CD8-positive, alpha-beta memory T cell (primary cell): Measurements from ENCODE around the gene CDK4. TPM values are rescaled to one million over a fixed set of nuclear protein-coding genes. Genes with fewer than 3 reads are reported as not detected.
A peak's percentile ranks its signal among the peaks of the same experiment; 100 is the strongest.
"Not testable (repeated sequence)": the region's sequence is repeated elsewhere in the genome, so short reads cannot be mapped to it uniquely, and the experiment has no call there.

ENCODE experiments used
- CTCF ChIA-PET: fragments of 350-600 bp; sonication (Branson Sonifier 250); formaldehyde crosslinking; loops from one replicate; lab custom pipeline; 2021; ENCODE audit warnings: antibody characterized with exemption; lab: Charles Lee
- POLR2A ChIA-PET: fragments of 350-600 bp; sonication (Branson Sonifier 250); formaldehyde crosslinking; loops from one replicate; lab custom pipeline; 2021; ENCODE audit warnings: antibody characterized with exemption; lab: Charles Lee
- DNase-seq, 5 donors: peaks; one replicate each; pipeline versions ENCODE4 v3.0.0 to v3.0.0-alpha.2; 2020 to 2022; ENCODE audit warnings: mixed read lengths in 1 of 5
- H3K27ac ChIP-seq: one replicate; pipeline ENCODE4 v1.7.0; 2013; ENCODE audit warnings: low read depth, mild to moderate bottlenecking, low read length, moderate library complexity
- H3K27me3 ChIP-seq: 2 replicates; pipeline ENCODE4 v1.7.0; 2013; ENCODE audit warnings: low read length, mild to moderate bottlenecking; ENCODE audit not compliant: insufficient read depth, poor library complexity, severe bottlenecking
- H3K36me3 ChIP-seq: 2 replicates; pipeline ENCODE4 v1.7.0; 2013; ENCODE audit warnings: mild to moderate bottlenecking, low read length, moderate library complexity; ENCODE audit not compliant: insufficient read depth
- H3K4me1 ChIP-seq: 2 replicates; pipeline ENCODE4 v1.7.0; 2013; ENCODE audit warnings: mild to moderate bottlenecking, low read length, moderate library complexity; ENCODE audit not compliant: insufficient read depth
- H3K4me3 ChIP-seq: 2 replicates; pipeline ENCODE4 v1.7.0; 2013; ENCODE audit warnings: mild to moderate bottlenecking, low read length
- H3K9me3 ChIP-seq: 2 replicates; pipeline ENCODE4 v1.7.0; 2013; ENCODE audit warnings: mild to moderate bottlenecking, low read length
- H3K27ac Mint-ChIP-seq, 8 donors: one replicate each; pipeline ENCODE4 v1.8.0; 2020 to 2021; ENCODE audit warnings: mixed read lengths in 8 of 8, mild to moderate bottlenecking in 6 of 8, inconsistent platforms in 3 of 8, moderate library complexity in 3 of 8
- H3K27me3 Mint-ChIP-seq, 2 donors: one replicate each; pipeline ENCODE4 v1.8.0; 2020 to 2021; ENCODE audit warnings: mixed read lengths in 2 of 2, mild to moderate bottlenecking in 1 of 2, moderate library complexity in 1 of 2
- H3K36me3 Mint-ChIP-seq, 3 donors: one replicate each; pipeline ENCODE4 v1.8.0; 2020 to 2021; ENCODE audit warnings: mixed read lengths in 3 of 3, inconsistent platforms in 1 of 3, mild to moderate bottlenecking in 1 of 3
- H3K4me1 Mint-ChIP-seq, 3 donors: one replicate each; pipeline ENCODE4 v1.8.0; 2020 to 2021; ENCODE audit warnings: mixed read lengths in 3 of 3, inconsistent platforms in 1 of 3, mild to moderate bottlenecking in 1 of 3
- H3K4me3 Mint-ChIP-seq, 7 donors: one replicate each; pipeline ENCODE4 v1.8.0; 2020 to 2021; ENCODE audit warnings: mixed read lengths in 7 of 7, mild to moderate bottlenecking in 6 of 7, moderate library complexity in 4 of 7, inconsistent platforms in 2 of 7
- H3K9me3 Mint-ChIP-seq, 5 donors: one replicate each; pipeline ENCODE4 v1.8.0; 2020 to 2022; ENCODE audit warnings: mixed read lengths in 5 of 5, mild to moderate bottlenecking in 3 of 5, moderate library complexity in 2 of 5, inconsistent platforms in 1 of 5
- polyA plus RNA-seq: library from polyadenylated mRNA; unstranded; fragments of 300-500 nt; fragmentation: Illumina TruSeq; gene quantifications from one replicate; pipeline ENCODE4 v1.2.3, GENCODE V29; 2021
- total RNA-seq, 2 experiments: library from RNA; stranded (reverse); gene quantifications; one replicate each; pipeline ENCODE4 v1.2.3, GENCODE V29; 2021

The CDK4 gene
- total and polyA plus RNA-seq, 3 experiments from 2014 or later: 76.0 to 304 (median 268) TPM

GRCh38 chr12:57717846-57718640, 34.1 kb downstream of the CDK4 start:
- Mint-ChIP-seq H3K4me3 (no peak overlapping the region), H3K27me3 (no peaks in the 10 kb centered on the region), H3K27ac (peak overlapping the region in 2 of 8 donors; percentile 83 to 88), H3K9me3 (no peaks in the 10 kb centered on the region), H3K4me1 (peaks cover 0 to 6% (median 0%) of the 10 kb centered on the region in 3 donors), H3K36me3 (peaks cover 4 to 73% (median 17%) of the 10 kb centered on the region in 3 donors)
- DNase-seq: no peak
- Histone ChIP-seq H3K27me3 (no peaks in the 10 kb centered on the region), H3K4me1 (no peaks in the 10 kb centered on the region), H3K4me3 (no peak overlapping the region), H3K9me3 (no peaks in the 10 kb centered on the region), H3K36me3 (peaks cover 52% of the 10 kb centered on the region), H3K27ac (no peak overlapping the region)
- CTCF ChIA-PET: interaction anchor here (1.4 kb wide), 1 partner anchor 24 kb away, joined by 4 read pairs; the partner anchor contains the start of gene OS9
- POLR2A ChIA-PET: no interaction called here

- H3K9me3 ChIP-seq: no peaks in the 10 kb centered on the region
- Mint-ChIP-seq H3K4me3 (no peak overlapping the region), H3K27me3 (no peaks in the 10 kb centered on the region), H3K9me3 (no peaks in the 10 kb centered on the region), H3K4me1 (peaks cover 0 to 3% (median 0%) of the 10 kb centered on the region in 3 donors), H3K27ac (peak overlapping the region in 1 of 8 donors; percentile 42), H3K36me3 (peaks cover 8 to 81% (median 17%) of the 10 kb centered on the region in 3 donors)
- H3K27me3 ChIP-seq: no peaks in the 10 kb centered on the region
- no peaks in the 10 kb centered on the region for H3K4me1 ChIP-seq
- ChIA-PET POLR2A (no interaction called here), CTCF (interaction anchor here (1.0 kb wide), 1 partner anchor 25 kb away, joined by 3 read pairs; no protein-coding TSS in a partner anchor)
- no peak overlapping the region for H3K27ac ChIP-seq
- H3K4me3 ChIP-seq: no peak overlapping the region
- H3K36me3 ChIP-seq: peaks cover 52% of the 10 kb centered on the region
- no peak for DNase-seq
Observed at GRCh38 chr12:57717131-57717530, 35.0 kb downstream of the CDK4 start.

- H3K4me3 Mint-ChIP-seq: no peak overlapping the region
- Histone ChIP-seq H3K27me3 (no peaks in the 10 kb centered on the region), H3K36me3 (peaks cover 52% of the 10 kb centered on the region), H3K4me3 (no peak overlapping the region), H3K9me3 (no peaks in the 10 kb centered on the region), H3K27ac (no peak overlapping the region), H3K4me1 (no peaks in the 10 kb centered on the region)
- H3K4me1 Mint-ChIP-seq: peaks cover 0 to 2% (median 0%) of the 10 kb centered on the region in 3 donors
- H3K27ac Mint-ChIP-seq: peak overlapping the region in 3 of 8 donors; percentile 57 to 84 (median 83)
- H3K27me3 Mint-ChIP-seq: no peaks in the 10 kb centered on the region
- ChIA-PET CTCF (no interaction called here), POLR2A (no interaction called here)
- peaks cover 8 to 82% (median 19%) of the 10 kb centered on the region in 3 donors for H3K36me3 Mint-ChIP-seq
- no peak for DNase-seq
- no peaks in the 10 kb centered on the region for H3K9me3 Mint-ChIP-seq
Observed at GRCh38 chr12:57716305-57716704, 35.8 kb downstream of the CDK4 start.

- Mint-ChIP-seq H3K4me1 (peaks cover 0 to 2% (median 0%) of the 10 kb centered on the region in 3 donors), H3K36me3 (peaks cover 8 to 78% (median 19%) of the 10 kb centered on the region in 3 donors)
- no peaks in the 10 kb centered on the region for H3K27me3 ChIP-seq
Observed at GRCh38 chr12:57715786-57716185, 36.3 kb downstream of the CDK4 start.

GRCh38 chr12:57715036-57715748, 36.9 kb downstream of the CDK4 start:
- H3K27ac ChIP-seq, H3K9me3 Mint-ChIP-seq, H3K9me3 ChIP-seq, DNase-seq, POLR2A ChIA-PET, H3K27me3 ChIP-seq, H3K4me3 Mint-ChIP-seq, H3K4me3 ChIP-seq, CTCF ChIA-PET, H3K4me1 Mint-ChIP-seq, H3K27me3 Mint-ChIP-seq, H3K4me1 ChIP-seq: not testable (repeated sequence)
- peaks cover 8 to 75% (median 19%) of the 10 kb centered on the region in 3 donors for H3K36me3 Mint-ChIP-seq
- H3K27ac Mint-ChIP-seq: peak overlapping the region in 1 of 8 donors; percentile 65
- H3K36me3 ChIP-seq: peaks cover 48% of the 10 kb centered on the region

More at GRCh38 chr12:57715786-57716185, 36.3 kb downstream of the CDK4 start:
- Histone ChIP-seq H3K4me1 (no peaks in the 10 kb centered on the region), H3K9me3 (no peaks in the 10 kb centered on the region), H3K27ac (no peak overlapping the region), H3K36me3 (peaks cover 52% of the 10 kb centered on the region), H3K4me3 (no peak overlapping the region)
- peaks cover 0 to 1% of the 10 kb centered on the region in 2 donors for H3K27me3 Mint-ChIP-seq
- ChIA-PET CTCF (no interaction called here), POLR2A (no interaction called here)
- H3K9me3 Mint-ChIP-seq: no peaks in the 10 kb centered on the region
- peak overlapping the region in 1 of 7 donors; percentile 40 for H3K4me3 Mint-ChIP-seq
- peak overlapping the region in 1 of 8 donors; percentile 72 for H3K27ac Mint-ChIP-seq
- DNase-seq: no peak

- peaks cover 29% of the 10 kb centered on the region for H3K36me3 ChIP-seq
- no peak overlapping the region for H3K27ac ChIP-seq
- CTCF ChIA-PET: no interaction called here
- H3K9me3 Mint-ChIP-seq: no peaks in the 10 kb centered on the region
- H3K4me1 Mint-ChIP-seq: peaks cover 0 to 7% (median 6%) of the 10 kb centered on the region in 3 donors
- H3K4me3 Mint-ChIP-seq: no peak overlapping the region
- no peaks in the 10 kb centered on the region for H3K4me1 ChIP-seq
- H3K4me3 ChIP-seq: no peak overlapping the region
- DNase-seq: no peak
- POLR2A ChIA-PET: interaction anchor here (0.6 kb wide), 1 partner anchor 180 kb away, joined by 5 read pairs; no protein-coding TSS in a partner anchor
- H3K27me3 ChIP-seq: no peaks in the 10 kb centered on the region
- H3K27ac Mint-ChIP-seq: no peak overlapping the region
- peaks cover 0 to 1% of the 10 kb centered on the region in 2 donors for H3K27me3 Mint-ChIP-seq
- peaks cover 8 to 66% (median 16%) of the 10 kb centered on the region in 3 donors for H3K36me3 Mint-ChIP-seq
- H3K9me3 ChIP-seq: no peaks in the 10 kb centered on the region
Observed at GRCh38 chr12:57713209-57713608, 38.9 kb downstream of the CDK4 start.

- no peak overlapping the region for H3K27ac Mint-ChIP-seq
- peaks cover 24% of the 10 kb centered on the region for H3K36me3 ChIP-seq
- ChIA-PET POLR2A (no interaction called here), CTCF (no interaction called here)
- H3K9me3 Mint-ChIP-seq: no peaks in the 10 kb centered on the region
- peaks cover 0 to 7% (median 6%) of the 10 kb centered on the region in 3 donors for H3K4me1 Mint-ChIP-seq
- no peaks in the 10 kb centered on the region for H3K4me1 ChIP-seq
- no peak overlapping the region for H3K4me3 Mint-ChIP-seq
- H3K9me3 ChIP-seq: no peaks in the 10 kb centered on the region
- DNase-seq: no peak
- H3K27ac ChIP-seq: no peak overlapping the region
- peaks cover 0 to 1% of the 10 kb centered on the region in 2 donors for H3K27me3 Mint-ChIP-seq
- H3K36me3 Mint-ChIP-seq: peaks cover 8 to 64% (median 11%) of the 10 kb centered on the region in 3 donors
- H3K27me3 ChIP-seq: no peaks in the 10 kb centered on the region
- H3K4me3 ChIP-seq: no peak overlapping the region
Observed at GRCh38 chr12:57712701-57713100, 39.4 kb downstream of the CDK4 start.
